Renal cortex interstitium (tissue), 11 donors: ENCODE data around the gene NXNL1. TPM values are rescaled to one million over a fixed set of nuclear protein-coding genes. Genes with fewer than 3 reads are reported as not detected.
A peak's percentile ranks its signal among the peaks of the same experiment; 100 is the strongest.
"Not testable (repeated sequence)": the region's sequence is repeated elsewhere in the genome, so short reads cannot be mapped to it uniquely, and the experiment has no call there.

ENCODE experiments used
- DNase-seq, 11 donors: peaks; one replicate each; pipeline ENCODE4 v3.0.0-alpha.2; 2013; ENCODE audit warnings: low read depth in 9 of 11, low spot score in 4 of 11; ENCODE audit errors: extremely low read depth in 1 of 11
- polyA plus RNA-seq, 3 donors: library from polyadenylated mRNA; unstranded; fragments of 120-200 nt; gene quantifications; one replicate each; pipeline ENCODE4 v1.2.1, GENCODE V29; 2013; ENCODE audit not compliant: insufficient read length in 3 of 3

The NXNL1 gene
- polyA plus RNA-seq, 3 donors = 0.26 to 0.64 TPM; not detected in 1

DNA sequence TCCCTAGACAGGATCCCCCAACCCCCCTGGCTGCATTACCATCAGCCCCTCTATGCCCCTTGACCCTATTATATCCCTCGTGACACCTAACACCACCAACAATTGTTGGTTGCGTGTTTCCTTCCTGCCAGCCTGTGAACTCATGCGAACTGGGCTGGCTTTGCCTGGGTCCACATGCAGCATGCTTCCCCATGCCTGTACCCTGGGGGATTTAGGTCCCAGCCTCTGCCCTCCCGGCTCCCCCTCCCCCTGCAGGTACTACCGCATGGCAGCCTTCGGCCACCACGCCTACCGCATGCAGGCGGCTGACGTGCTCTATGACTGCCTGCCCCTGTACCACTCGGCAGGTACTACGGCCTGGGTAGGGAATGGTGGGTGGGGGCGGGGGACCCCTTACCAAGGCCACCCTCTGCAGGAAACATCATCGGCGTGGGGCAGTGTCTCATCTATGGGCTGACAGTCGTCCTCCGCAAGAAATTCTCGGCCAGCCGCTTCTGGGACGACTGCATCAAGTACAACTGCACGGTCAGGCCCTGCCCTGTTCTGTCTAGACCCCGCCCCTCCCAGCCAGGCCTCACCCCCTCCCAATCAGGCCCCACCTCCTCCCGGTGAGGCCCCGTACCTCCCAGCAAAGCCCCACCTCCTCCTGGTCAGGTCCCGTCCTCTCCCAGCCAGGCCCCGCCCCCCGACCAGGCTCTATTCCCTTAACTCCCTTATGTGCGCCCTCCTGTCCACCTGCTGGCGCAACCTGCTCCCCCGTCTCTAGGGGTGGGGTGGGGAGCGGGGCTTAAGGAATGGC is 28.1 kb upstream of the NXNL1 start:
- peak in 8 of 11 donors; percentile 55 to 76 (median 62) for DNase-seq

DNA sequence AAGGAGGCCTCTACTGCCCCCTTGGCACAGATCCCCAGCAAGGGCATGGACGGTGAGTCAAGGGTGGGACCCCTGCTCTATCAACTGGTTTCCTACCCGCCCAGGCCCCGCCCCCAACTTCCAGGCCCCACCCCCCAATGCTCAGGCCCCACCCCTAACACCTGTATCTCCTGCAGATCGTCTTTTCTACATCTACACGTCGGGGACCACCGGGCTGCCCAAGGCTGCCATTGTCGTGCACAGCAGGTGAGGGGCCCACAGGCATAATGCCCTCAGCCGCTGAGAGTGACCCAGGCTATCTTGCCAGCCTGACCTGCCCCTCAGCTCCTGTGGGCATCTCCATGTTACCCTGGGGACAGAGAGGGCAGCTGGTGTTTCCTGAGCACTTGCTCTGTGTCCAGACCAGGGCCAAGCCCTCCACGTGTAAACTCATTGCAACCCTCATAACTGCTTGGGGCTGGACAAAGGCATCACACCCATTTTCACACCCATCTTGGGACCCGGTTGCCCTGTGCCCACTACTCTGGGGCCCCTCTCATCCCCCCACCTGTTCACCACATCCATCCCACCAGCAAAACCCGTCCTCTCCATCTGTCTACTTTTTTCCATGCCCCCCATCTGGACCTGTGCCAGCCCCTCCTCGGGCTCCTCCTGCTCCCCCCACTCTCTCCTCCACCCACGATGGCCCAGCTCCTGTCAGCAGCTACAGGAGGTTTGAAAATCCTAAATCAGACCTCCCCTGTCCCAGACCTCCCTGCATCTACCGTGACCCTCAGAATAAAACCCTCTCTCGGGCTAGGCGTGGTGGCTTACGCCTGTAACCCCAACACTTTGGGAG is 26.8 kb upstream of the NXNL1 start:
- no peak for DNase-seq

DNA sequence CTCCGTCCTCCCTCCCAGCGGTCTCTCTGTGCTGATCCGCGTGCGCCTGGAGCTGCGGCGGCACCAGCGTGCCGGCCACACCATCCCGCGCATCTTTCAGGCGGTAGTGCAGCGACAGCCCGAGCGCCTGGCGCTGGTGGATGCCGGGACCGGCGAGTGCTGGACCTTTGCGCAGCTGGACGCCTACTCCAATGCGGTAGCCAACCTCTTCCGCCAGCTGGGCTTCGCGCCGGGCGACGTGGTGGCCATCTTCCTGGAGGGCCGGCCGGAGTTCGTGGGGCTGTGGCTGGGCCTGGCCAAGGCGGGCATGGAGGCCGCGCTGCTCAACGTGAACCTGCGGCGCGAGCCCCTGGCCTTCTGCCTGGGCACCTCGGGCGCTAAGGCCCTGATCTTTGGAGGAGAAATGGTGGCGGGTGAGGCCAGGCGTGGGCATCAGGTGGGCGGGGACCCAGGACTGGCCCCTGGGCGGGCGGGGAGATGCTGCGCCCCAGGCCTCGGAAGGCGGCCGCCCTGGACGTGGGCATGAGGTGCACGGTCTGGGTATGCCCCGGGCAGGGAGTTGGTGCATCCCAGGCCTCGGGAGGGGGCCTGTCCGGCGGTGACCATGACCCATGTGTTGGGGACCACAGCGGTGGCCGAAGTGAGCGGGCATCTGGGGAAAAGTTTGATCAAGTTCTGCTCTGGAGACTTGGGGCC is 26.0 kb upstream of the NXNL1 start:
- DNase-seq = no peak

DNA sequence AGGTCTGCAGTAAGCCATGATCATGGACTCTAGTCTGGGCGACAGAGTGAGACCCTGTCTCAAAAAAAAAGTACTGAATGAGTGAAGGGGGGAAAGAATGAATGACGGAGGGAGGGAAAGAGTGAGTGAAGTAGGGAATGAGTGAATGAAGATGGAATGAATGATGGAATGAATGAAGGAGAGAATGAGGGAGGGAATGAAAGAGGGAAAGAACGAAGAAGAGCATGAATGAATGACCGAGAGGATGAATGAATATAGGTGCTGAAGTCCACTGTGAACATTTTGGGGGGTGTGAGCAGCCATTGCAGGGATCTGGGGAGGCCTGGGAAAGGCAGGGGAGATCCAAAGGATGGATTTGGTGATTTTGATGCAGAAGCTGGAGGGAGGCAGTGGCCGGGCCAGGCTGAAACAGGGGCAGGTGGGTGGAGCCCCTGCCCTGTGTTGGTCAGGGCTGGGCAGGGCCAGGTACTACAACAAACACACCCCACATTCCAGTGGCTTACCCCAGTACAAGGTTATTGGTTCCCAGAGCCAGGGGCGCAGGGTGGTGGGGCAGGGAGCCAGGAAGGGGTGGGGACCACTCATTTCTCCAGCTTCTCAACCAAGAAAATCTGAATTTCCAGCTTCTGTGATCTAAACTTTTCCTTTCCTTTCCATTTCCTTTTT is 23.9 kb upstream of the NXNL1 start:
- no peak for DNase-seq

DNA sequence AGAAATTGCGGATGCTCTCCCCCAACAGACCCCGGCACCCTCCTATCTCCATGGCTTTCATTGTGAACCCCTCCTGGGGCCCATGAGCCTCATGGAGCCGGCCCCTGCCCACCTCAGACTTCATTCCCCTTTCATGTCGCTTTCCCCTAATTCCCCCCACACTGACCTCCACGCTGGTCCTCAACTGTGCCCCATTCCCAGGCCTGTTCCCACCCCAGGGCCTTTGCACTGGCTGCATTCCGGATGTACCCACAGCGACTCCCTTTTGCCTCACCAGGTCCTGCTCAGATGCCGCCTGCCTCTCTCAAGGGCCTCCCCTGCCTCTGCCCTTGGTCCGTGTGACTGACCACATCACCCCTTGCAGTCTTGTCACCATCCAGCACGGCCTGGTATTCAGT is 22.9 kb upstream of the NXNL1 start:
- DNase-seq = no peak

DNA sequence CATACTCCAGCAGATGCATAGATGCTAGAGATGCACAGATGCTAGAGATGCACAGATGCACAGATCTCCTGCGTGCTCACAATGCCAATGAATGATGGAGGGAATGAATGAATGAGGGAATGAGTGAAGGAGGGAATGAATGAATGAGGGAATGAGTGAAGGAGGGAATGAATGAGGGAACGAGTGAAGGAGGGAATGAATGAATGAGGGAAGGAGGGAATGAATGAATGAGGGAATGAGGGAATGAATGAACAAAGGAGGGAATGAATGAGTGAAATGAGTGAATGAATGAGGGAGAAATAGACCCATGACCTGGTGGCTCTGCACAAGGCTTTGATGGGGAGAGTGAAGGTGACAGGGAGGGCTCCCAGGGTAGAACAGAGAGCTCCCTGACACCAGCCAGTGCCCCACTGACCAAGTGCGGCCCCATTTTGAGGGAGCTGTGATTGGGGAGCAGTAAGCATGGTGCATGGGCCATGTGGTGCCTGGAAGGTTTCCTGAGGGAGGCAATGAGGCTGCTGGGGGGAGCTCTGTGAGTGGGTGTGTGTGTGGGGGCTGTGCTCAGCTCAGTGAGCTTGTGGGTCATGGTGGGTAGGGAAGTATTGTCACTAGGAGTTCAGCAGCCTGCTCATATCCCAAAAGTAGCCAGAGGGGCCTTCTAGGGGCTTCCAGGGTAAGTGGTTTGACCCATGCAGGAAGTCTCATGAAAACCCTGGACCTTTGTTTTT is 22.3 kb upstream of the NXNL1 start:
- no peak for DNase-seq

DNA sequence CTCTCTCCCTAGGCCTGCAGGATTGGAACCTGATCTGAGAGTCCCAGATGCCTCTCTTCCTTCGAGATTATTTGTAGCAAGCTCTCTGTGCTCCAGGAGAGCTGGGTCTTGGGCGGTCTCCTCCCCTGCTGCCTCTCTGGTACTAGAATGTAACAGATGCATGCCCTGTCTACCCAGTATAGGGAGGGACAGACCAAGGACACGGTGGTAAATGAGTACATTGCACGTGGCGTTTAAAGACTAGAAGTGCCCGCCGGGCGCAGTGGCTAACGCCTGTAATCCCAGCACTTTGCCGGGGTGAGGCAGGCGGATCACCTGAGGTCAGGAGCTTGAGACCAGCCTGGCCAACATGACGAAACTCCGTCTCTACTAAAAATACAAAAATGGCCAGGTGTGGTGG is 21.3 kb upstream of the NXNL1 start:
- no peak for DNase-seq

DNA sequence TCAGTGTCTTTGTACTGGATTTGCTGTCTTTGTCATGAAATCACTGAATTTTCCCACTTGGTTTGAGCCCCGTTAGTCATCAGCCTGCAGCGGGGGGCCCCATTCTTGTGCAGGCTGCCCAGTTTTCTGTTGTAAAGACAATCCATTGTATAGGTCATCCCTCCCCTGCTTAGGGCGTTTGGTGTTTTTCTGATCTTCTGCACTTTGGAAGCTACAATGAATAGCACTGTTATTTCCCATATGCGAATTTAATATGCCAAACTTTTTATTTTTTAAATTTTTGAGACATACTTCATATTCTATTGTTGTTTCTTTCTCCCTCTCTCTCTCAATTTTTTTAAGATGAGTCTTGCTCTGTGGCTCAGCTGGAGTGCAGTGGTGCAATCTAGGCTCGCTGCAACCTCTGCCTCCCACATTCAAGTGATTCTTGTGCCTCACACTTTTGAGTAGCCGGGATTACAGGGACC is 18.6 kb upstream of the NXNL1 start:
- no peak for DNase-seq

DNA sequence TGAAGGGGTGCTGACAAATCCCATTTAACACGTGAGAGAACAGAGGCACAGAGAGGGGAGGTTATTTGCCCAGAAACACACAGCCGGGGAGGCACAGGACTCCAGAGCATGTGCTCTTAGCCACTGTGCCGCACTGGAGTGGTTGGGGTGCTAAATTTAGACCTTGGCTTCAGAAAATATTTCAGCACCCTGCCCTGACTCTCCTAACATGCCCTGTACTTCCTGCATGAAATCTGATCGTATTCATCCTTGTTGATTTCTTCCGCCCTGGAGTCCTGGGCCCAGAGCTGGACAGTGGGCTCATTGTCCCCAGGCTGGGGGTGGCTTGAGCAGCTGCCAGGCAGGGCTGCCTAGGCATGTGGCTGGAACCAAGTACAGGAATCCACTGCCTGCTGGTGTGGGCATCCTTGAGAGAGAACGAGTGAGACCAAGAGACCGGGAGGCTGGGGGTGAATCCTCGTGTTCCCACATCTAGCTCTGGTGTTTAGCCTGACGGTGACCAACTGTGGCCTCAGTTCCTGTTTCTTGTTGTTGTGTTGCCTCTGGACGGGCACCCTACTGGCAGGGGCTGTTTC is 14.9 kb upstream of the NXNL1 start:
- DNase-seq = peak in 1 of 11 donors; percentile 31

DNA sequence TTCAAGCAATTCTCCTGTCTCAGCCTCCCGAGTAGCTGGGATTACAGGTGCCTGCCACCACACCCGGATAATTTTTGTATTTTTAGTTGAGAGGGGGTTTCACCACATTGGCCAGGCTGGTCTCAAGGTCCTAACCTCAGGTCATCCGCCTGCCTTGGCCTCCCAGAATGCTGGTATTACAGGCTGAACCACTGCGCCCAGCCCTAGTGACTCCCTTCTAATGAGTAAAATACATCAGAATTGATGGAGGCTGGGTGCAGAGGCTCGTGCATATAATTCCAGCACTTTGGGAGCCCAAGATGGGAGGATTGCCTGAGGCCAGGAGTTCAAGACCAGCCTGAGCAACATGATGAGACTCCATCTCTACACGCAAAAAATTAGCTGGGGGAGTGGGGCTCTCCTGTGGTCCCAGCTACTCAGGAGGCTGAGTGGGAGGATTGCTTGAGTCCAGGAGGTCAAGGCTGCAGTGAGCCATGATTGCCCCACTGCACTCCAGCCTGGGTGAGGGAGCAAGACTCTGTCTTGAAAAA is 14.3 kb upstream of the NXNL1 start:
- not testable (repeated sequence) for DNase-seq

DNA sequence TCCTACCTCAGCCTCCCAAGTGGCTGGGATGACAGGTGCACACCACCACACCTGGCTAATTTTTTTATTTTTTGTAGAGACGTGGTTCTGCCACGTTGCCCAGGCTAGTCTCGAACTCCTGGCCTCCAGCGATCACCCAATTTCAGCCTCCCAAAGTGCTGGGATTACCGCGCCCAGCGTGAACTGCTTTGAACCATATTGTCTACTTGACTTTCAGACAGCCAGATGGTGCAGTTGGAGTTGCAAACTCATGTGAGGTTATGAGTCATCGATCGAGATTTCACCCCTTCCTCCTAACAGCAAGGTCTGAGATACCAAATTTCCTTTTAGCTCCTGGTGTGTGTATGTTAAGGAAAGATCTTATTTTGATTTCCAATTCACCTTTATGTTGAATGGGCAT is 12.3 kb upstream of the NXNL1 start:
- no peak for DNase-seq

DNA sequence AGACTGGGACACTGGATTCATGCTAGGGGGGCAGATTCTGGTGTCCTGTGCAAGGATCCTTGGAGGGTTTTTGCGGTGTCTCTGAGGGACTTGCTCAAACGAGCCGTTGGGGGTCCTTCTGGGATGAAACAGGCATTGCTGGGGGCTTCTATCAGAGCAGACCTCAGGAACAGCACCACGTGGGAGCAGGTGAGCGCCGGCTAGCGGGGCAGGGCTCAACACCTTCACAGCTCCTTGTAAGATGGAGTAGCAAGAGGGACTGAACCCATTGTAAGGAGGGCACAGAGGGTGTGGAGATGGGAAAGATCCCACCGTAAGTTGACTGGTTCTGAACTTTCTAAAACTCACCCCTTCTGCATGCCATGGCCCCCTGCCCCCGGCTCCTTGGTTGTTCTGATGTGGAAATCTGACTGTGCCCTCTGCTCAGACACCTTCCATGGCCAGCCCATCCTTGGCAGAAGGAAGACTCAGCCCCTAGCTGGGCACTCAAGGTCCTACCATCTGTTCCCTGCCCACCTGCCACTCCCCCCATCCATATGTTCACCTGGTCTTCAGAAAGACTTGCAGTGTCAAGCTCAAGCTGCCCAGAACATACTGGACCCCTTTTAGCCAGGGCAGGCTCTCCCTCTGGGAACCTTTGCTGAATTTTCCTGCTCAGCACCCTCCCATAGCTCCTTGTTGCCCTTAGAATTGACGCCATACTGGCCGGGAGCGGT is 10.8 kb upstream of the NXNL1 start:
- no peak for DNase-seq

DNA sequence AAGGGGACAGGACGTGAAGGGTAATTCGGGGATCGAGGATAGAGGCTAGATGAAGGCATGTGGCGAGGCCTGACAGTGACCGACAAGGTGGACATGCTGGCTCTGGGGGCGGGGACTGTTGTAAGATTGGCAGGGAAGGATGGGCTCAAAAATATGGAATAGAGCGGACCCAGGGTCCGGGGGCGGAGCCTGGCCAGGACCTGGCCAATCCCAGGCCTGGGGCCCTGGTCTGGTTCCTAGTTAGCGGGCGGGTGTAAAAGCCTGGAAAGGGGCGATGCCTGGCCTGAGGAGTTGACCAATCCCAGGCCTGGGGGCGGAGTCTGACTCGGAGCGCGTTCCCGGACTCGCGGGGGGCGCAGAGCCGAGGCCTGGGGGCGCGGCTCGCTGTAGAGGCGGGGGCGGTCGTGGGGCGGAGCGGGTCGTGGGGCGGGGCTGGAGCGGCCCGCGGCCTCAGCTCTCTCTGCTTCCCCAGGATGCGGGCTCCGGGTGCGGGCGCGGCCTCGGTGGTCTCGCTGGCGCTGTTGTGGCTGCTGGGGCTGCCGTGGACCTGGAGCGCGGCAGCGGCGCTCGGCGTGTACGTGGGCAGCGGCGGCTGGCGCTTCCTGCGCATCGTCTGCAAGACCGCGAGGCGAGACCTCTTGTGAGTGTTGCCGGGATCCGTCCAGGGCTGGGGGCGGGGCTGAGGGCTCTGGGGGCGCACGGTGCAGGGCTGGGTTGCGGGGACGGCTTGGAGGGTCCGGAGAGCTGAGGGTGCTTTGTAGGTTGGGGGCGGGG is 9.5 kb upstream of the NXNL1 start, which contains the start of gene SLC27A1:
TSS of gene SLC27A1 (plus strand) at position 457 of the 774 bp plus-strand sequence. CDS start at position 474, 17 bp downstream.
- DNase-seq = peak; percentile 96 to 99 (median 98)

DNA sequence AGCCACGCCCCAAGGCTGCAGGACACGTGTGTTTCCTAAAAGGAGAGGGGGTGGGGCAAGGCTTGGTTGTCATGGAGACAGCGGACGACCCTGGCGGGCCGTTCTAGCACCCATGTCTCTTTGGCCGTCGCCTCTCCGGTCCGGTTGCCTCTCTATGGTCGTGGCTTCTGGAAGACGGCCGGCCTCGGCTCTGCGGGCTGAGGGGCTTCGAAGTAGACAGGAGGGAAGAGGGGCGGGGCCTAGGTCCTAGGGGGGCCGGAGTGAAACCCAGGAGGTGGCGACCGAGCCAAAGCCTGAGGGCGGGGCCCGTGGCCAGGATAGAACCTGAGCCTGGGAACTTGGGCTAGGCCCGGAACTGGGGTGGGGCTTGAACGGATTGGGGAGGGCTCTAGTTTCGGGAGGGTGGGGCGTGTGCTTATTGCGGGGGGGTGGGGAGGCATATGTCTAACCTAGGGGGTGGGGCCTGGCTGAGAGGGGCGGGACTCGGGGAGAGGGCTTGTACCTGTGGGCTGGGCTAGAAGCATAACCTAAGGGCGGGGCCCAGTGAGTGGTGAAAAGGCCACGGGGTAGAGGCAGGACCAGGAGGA is 8.8 kb upstream of the NXNL1 start:
- peak in 9 of 11 donors; percentile 77 to 89 (median 83) for DNase-seq

DNA sequence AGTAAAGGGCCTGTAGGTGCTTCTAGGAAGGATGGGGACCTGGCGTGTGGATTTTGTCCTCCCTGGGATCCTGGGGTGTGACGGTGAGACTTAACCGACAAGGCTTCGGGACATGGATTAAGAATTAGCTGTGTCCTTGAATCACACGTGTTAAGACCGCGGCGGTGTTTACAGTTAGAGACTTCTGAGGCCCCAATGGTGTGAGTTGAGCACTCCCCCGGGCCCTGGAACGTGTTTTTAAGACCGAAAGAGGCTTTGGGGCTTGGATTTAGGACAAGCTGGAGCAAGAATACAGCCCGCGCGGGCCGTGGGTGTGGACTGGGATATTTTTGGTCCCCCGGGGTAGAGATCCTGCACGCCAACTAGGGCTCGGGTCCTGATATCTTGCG is 8.4 kb upstream of the NXNL1 start:
- no peak for DNase-seq
